CD4-positive, alpha-beta T cell treated with Interleukin-17A for 4 hours (primary cell): ENCODE data around the gene SNX9.
"Not testable (repeated sequence)": the region's sequence is repeated elsewhere in the genome, so short reads cannot be mapped to it uniquely, and the experiment has no call there.

Experiments used
- DNase-seq: peaks from one replicate; pipeline ENCODE4 v3.0.0-alpha.2; 2020; ENCODE audit warnings: mixed read lengths

The SNX9 gene

DNA sequence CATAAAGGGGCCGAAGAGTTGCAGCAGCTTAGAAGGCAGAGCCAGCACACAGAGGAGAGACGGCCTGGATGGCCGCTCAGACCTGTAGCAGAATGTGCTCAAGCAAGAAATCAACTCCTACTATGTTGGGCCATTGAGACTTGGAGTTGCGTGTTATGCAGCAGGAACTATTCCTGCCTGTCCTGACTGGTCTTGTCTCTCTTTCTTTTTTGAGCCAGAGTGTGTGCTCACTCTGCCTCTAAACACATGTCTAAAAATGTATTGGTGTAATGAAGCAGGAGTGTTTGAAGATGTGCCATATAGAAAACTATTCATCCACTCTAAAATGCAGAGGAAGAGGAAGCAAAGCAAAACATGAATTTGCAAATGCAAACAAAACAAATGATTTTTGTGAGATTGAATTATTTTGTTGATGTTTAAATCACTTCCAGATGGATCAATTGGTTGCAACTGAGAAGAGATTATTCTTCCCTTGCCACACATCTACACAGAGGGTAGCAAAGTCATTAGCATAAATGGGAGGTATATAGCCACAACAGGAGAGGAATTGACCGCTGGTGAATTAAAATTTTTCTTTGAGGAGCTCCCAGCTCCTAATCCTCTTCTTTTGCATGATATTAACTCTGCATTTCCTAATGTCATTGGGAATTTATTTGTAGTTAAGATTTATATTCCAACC is 138.2 kb downstream of the SNX9 start:
- no peak for DNase-seq

DNA sequence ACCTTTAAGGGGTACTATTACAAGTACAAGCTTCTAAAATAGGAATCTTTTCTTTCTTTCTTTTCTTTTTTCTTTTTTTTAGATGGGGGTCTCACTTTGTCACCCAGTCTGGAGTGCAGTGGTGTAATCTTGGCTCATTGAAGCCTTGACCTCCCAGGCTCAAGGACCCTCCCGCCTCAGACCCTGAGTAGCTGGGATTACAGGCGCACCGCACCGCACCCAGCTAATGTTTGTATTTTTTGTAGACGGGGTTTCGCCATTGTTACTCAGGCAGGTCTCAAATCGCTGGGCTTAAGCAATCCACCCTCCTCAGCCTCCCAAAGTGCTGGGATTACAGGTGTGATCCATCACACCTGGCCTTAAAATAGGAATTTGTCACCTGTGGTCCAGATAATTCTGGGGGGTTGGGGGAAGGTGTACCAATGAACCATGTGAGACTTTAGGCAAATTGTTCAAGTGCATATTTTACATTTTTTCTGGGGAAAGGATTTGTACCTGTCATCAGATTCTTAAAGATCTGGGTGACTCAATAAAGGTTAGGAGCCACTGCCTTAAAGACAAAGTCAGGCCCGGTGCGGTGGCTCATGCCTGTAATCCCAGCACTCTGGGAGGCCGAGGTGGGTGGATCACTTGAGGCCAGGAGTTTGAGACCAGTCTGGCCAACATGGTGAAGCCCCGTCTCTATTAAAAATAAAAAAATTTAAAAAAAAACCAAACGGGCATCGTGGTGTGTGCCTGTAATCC is 139.0 kb downstream of the SNX9 start:
- DNase-seq: no peak

DNA sequence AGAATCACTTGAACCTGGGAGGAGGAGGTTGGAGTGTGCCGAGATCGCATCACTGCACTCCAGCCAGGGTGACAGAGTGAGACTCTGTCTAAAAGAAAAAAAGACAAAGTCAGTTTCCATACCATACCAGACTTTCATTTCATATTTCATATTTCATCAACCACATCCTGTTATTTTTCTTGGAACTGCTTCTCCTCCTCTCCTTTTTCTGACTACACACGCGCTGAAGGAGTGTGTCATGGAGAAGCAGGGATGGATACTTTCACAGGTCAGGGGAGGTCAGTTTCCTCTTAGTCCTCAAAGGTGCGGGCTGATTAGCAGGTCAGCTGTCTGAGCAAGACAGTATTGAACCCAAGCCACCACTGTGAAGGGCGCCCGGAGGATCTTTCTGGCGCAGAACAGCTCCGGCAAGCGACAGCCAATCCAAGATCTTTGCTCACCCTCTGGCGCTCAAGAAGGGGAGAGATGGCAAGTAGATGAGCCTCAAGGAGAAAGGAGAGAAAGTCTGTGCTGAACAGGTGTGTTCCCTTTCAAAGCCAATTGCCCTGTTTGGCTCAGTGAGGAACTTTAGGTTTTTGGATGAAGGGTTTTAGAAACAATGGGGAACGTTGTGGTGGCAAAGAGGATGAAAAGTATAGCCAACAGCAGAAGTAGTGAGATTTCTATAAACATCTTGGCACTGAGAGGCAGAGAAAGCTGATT is 139.7 kb downstream of the SNX9 start:
- peak; percentile 9 for DNase-seq

DNA sequence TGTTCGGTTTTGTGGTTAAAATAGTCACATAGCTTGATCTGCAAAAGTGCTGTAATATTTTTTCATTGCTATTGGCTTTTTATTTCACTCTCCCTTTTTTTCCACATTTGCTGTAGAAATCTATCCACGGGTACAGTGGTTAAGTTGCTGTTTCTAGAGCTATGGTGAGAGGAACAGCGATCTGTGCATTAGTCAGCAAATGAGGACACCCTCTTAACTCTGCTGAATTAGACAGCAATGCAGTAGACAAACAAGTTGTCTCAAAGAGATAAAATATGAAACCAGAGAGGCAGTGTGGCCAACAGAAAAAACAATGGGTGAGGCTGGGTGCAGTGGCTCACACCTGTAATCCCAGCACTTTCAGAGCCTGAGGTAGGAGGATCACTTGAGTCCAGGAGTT is 141.1 kb downstream of the SNX9 start:
- DNase-seq: no peak

DNA sequence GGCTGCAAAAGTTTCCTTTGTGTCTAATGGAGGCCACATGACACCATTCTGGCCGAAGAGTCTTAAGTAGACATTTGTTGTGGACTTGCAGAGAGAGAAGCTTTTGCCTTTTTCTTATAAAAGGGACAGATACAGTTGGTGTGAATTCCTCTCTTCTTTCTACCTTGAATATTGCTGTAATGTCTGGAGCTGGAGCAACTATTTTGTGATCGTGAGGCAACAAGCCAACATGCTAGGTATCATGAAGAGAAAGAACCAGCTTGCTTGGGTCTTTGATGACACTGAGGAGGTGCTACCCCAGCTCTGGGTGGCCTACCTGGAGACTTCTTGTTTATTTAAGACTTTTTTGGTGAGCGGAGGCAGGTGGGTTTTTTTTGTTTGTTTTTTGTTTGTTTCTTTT is 142.3 kb downstream of the SNX9 start:
- DNase-seq: no peak

DNA sequence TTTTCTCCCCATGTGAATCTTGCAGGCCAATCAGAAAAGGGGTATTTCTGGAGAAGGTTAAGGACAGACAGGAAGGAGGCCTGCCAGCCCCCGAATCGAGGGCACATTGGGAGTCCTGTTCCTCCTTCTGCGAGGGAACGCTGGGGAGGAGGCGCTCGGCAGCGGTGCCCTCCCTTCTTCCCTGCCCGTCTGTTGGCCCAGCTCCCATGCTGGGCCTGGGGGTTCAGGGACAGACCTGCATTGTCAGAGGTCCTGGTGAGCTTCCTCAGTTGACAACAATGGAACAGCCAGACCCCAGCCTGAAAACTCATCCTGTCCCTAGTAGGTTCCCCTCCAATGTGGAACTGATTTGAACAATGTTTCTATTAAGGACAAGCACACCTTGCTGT is 143.5 kb downstream of the SNX9 start:
- DNase-seq: no peak

DNA sequence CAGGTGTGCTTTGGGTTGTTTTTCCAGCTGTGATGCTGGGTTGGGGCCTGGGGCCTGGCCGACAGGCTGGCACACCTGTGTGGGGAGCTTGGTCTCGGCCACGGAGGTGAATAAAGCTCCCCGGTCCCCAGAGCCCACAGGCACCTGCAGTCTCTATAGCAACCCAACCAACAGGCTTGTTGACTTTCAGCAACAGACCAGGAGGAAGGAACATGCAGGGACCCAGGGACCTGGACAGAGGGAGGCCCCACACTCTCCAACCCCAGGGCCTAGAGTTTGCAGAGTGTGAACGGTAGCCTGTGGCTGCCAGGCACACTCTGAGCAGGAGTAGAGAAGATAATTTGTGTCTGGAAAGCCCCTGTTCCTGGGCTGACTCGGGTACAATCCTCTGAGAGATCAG is 144.0 kb downstream of the SNX9 start:
- no peak for DNase-seq

DNA sequence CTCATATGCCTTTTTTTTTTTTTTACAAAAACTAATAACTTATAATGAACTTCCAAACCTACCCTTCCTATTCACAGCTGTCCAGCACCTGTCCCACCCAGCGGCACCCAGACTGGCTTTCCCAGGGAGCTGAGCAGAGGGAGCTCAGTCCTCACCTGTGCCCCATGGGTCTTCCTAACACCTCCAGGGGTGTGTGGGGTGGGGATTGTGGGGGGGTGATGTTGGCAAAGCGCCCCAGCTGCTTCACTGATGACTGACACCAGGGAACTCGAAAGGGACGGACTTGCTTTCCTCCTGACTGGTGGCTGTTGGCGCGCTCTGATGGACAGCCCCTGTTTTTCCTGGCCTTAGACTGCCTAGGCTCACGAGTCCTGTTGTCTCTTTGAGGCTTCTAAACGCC is 144.4 kb downstream of the SNX9 start:
- DNase-seq: no peak

DNA sequence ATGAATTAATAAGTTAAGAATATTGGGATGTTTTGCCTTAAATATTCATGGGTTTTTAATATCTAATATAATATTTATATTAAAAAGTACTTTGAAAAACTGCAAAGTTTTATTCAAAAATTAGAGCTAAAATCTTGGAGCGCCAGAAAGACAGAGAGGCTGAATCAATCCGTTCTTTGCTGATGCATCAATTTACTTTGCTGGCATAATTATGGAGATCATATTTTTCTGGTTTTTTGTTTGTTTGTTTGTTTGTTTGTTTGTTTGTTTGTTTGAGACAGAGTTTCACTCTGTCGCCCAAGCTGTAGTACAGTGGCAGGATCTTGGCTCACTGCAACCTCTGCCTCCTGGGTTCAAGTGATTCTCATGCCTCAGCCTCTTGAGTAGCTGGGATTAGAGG is 149.1 kb downstream of the SNX9 start:
- DNase-seq: not testable (repeated sequence)

DNA sequence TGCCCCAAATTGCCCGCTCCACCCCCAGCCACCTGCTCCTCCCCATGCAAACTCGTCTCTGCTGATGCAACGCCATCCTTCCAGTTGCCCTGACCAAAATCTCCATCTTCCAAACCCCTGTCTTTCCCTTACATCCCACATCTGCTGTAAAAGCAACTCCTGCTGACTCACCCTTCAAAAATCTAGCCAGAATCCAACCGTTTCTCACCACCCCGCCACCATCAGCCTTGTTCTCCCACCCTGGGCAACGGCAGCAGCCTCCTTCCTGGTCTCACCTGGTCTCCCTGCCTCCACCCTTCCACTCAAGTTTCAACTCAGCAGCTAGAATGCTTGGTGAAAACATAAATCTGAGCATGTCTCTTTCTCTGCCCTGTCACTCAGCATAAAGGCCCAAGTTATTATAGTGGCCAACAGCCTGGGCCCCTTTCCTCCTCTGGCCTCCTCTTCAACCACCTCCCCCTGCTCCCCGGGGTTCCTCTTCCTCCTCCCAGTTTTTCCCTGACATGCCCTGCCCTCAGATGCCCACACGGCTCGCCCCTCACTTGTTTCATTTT is 151.4 kb downstream of the SNX9 start:
- no peak for DNase-seq

DNA sequence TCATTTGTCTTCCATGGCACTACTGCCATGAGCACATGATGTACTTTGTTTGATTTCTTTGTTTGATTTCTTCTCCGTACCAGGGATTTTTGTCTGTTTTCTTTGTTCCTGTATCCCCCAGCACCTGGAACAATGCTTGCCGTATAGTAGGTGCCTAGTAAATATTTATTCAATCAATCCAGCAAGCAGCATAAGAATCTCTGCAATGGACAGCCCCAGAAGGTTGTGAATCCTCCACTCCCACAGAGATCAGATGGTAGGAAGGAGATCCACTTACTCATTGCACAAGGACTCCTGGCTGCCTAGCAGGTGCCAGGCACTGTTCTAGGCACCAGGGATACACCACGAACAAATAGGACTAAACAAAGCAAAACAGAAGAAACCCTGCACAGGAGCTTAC is 151.9 kb downstream of the SNX9 start:
- no peak for DNase-seq

DNA sequence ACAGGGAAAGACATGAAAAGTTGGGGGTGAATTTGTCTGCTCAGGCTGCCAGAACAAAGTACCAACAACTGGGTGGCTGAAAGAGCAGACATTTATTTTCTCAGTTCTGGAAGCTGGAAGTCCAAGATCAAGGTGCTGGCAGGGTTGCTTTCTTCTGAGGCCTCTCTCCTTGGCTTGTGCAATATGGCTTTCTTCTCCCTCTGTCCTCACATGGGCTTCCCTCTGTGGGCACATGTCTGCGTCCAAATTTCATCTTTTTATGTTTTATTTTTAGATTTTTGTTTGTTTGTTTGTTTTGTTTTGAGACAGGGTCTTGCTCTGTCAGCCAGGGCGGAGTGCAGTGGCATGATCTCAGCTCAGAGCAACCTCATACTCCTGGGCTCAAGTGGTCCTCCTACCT is 152.4 kb downstream of the SNX9 start:
- no peak for DNase-seq

DNA sequence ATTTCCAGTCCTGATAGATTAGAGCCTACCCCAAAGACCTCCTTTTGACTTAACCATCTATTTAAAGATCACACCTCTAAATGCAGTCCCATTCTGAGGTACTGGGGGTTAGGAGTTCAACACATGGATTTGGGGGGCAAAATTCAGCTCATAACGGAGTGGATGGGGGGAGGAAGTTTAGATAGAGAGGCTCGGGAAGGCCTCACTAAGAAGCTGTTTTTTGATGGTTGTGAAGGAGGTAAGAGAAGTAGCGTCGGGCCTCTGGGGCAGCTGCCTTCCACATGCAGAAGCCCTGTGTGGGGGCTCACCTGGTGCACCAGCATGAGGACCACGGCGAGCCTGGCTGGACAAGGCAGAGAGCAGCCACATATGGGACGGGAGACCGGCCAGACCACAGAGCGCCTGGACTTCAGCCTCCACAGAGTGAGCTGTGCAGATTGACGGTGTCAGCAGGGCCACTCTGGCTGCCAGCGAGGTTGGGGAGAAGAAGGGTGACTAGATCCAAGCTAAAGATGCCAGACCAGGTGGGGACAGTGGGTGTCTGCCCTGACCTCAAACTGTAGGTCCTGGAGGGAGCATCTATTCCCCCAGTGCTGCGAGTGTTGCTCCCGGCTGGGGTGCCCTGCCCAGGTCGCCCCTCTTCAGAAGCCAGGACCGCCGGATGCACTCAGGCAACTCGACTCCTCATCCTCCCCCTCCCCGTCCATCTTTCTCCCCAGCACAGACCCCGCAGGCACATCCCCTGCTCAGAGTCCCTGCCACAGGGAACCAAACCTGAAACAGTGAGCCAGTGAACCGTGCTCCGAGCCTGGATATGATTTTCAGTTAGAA is 153.5 kb downstream of the SNX9 start:
- DNase-seq: no peak

DNA sequence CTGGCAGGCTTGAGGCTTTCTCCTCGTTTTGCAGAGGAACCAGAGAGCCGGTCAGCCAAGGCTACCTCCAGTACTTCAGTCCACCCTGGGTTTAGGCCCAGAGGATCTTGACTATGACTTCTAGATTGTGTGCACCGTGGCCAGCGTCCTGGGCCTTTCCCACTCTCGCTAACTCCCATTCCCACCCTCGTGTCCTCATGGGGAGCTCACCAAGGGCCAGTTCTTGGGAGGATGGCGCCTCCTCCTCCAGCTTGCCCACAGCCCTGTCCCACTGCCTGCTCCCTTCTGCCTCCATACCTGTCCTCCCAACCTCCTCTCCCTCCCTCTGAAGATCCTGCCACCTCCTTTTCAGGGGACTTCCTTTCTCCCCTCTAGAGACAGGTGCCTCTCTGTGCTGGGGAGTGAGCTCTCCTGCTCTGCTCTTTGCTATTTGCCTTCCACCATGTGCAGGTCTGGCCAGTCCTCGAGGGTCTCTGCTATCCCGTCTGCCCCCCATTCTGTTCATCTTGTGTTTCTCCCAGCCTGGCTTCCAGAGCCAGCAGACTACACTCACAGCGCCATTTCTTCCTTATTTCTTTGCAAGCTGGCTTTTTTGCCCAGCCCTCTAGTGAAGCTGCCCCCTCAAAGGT is 154.2 kb downstream of the SNX9 start:
- DNase-seq: no peak

DNA sequence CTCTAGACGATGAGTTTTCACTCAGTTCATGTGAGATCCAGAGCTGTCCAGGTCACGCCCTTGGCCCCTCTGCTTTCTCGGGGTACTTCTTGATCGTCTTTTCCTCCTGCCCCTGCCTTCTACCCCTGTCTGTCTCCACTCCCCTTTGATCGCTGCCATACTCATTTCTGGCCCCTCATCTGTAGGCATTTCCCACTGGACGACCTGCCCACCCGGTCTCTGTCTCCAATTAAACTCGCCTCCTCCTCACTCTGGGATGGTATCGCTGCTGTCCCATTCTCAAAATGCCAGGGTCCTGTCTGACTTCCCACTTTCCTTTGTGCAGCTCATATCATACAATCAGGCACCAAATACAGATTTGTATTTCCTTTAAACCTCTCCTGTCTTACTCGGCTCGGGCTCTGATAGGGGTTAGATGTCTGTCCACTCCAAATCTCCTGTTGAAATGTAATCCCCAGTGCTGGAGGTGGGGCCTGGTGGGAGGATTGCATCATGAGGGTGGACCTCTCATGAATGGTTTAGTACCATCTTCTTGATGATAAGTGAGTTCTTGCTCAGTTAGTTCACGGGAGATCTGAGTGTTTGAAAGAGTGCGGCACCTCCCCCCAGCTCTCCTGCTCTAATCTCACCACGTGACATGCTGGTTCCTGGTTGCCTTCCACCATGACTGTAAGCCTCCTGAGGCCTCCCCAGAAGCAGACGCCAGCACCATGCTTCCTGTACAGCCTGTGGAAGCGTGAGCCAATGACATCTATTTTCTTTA is 155.2 kb downstream of the SNX9 start:
- DNase-seq: no peak

DNA sequence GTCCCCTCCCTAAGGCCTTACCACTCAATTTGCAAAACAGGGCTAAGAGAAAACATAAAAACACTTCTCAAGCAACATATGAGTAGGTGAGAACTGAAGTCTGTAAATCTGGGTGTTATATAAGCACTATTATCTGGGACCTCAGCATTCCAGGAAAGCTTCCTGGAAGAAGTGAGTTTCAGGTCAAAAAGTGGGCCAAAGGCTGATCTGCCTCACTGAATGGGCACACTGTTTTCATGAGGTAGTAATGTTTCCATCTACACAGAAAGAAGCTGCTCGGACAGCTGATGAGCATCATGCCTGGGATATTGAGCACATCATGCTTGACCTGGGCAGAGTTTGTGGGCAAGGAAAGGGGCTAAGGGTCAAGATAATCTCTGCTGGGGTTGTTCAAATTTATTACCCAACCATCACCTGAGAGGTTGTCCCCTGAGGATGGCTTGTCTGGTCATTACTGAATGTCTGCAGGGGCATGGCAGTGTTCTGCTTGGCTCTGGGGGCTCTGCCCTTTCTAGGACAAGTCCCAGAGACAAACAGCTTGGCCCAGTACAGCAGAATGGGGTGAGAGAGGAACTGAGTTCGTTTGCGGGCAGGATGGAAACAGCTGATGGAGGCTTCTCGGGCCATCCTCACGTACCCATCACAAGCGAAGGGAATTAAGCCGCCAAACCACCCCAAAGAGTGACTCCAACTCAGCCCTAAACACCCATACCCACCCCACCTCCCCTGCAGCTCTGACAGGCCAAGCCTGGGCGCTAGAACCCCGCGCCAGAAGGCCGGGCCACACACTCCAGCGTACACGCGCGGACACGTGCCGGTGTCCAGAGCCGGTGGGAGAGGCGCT is 157.5 kb downstream of the SNX9 start:
- peak; percentile 33 for DNase-seq

DNA sequence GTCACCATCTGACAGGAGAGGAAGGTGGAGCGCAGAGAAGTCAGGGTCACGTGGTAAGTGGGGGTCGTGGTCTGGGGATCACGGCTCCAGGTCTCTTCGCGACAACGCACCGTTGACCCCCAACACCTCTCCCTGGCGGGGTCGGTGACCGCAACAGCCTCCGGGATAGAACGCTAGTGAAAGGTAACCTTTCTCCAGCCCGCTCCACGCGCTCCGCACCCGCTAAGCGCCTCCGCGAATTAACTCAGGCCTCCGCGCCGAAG is 158.0 kb downstream of the SNX9 start:
- DNase-seq: no peak

DNA sequence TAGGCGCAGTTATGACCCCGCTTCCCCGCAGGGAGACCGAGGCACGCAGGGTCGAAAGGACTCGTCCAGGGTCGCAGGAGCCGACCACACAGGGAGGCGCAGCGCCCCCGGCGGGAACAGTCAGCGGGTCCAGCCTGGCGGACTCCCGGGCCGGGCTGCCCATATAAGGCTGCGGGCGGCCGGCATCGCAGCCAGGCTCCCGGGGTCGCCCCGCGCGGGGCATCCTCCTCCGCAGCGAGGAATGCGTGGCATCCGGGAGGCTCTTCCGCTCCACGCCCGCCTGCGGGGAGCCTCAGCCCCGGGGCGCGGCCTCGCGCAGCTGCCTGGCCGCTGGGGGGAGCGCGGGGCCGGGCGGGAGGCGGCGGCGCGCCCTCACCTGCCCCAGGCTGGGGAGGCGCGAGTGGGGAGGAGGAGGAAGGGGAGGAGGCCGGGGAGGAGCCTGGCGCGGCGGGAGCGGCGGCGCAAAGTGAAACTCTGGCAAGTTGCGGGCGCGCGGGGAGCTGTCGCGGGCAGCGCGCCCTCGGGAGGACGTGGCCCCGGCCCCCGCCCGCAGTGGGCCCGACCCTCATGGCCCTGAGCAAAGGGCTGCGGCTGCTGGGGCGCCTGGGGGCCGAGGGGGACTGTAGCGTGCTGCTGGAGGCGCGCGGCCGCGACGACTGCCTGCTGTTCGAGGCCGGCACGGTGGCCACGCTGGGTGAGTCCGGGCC is 158.5 kb downstream of the SNX9 start, which contains the start of gene SYNJ2:
TSS of gene SYNJ2 (plus strand) at position 469 of the 707 bp plus-strand sequence. CDS start at position 568, 99 bp downstream.
- DNase-seq: peak; percentile 90

DNA sequence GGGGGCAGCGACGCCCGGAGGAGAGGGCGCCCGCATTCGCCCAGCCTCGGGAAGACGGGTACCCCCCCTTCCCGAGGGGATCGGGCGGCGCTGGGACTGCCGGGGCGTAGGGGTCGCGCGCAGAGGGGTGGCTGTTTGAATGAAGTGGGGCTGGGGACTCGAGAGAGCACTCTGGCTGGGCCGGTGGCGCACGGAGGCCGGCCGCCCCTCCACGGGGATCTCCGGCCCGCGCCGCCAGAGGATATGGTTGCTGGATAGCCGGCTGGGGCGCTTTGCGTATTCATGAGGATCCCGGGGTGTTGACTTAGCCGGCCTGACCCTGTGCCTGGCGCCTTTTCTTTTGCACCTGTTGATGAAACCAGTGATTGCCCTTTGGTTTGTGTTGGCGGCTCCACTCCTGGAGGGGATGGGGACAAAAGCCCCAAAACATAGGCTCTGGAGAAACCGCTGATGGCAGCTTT is 159.1 kb downstream of the SNX9 start:
- peak; percentile 49 for DNase-seq
